ENCODE results near the gene EPB41L2. TPM values are rescaled to one million over a fixed set of nuclear protein-coding genes. Genes with fewer than 3 reads are reported as not detected.
"Not testable (repeated sequence)": the region's sequence is repeated elsewhere in the genome, so short reads cannot be mapped to it uniquely, and the experiment has no call there.

The EPB41L2 gene
- total RNA-seq, 1 experiment from 2014 or later: 7.7 TPM

DNA sequence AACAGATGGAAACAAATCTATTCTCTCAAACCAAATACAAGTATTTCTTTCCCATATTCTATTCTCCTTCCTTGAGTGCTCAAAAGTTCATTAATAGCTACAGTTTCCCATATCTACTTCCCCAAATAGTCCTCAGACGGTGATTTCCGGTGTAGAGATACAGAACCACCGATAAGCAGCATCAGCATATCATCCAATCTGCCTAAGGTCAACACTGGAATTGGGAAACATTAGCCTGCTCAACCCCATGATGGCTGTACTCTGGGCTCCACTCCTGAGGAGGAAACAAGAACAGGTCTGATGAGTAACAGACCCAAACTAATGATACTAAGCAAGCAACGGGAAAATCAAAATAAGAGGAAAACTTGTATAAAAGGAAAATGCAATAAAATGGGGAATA is 115.6 kb downstream of the EPB41L2 start:
- no peak for DNase-seq (ENCODE audit: low spot score)

DNA sequence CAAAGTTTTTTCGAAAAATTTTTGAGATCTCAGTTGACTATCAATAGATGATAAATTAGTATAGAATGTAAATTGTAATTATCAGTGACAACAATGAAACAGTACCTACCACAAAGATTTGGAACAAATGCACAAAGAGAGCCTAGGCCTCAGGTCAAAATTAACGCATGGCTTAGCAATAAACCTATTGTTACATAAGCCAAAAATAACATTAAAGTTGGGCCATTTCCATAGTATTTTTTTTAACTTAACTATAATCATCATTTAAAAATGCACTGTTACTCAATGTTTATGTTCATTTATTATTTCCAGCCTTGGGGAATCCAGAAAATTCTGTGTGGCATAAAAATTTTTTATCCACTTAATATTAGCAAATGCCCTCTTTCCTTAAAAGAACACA is 117.0 kb downstream of the EPB41L2 start:
- no peak for DNase-seq (ENCODE audit: low spot score)

DNA sequence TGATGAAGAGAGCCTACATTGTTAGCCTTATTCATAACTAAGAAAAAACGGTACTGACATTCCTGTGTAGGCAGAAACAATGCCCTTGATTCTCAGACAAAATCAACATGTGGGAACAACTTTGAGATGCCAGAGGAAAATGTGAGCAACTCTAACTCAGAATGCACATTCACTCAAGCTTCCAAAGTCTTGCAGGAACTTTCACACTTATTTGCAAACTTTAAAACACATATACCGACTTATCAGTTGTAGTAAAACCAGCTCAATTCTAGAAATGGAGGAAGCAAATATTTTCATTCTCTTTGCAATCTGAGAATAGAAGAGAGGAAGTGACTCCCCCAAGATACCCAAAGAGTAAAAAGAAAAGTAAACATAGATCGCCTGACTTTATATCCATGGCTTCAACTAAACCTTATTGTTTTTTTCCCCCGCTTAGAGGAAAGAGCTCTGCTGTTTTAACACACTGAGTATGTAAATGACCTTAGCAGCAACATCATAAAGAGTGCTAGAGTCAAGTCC is 117.6 kb downstream of the EPB41L2 start:
- no peak for DNase-seq (ENCODE audit: low spot score)

DNA sequence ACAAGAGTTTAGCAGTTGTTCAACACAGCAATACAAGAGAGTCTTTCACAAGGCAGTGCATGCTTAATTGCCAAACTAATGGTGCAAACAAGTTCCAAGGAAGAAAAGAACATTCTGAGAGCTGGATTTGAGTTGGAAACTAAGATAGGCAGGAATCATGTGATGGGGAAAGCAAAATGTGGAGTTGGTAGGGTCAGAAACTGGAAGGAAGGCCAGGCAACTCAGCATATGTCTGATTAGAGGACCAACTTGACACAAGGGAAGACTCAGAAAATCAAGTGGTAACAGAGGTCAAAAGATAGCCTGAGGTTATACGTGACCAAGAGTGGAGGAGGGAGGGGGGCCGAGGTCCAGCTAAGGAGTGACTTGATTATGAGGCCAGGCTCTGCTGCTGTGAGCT is 118.6 kb downstream of the EPB41L2 start:
- no peak for DNase-seq (ENCODE audit: low spot score)

DNA sequence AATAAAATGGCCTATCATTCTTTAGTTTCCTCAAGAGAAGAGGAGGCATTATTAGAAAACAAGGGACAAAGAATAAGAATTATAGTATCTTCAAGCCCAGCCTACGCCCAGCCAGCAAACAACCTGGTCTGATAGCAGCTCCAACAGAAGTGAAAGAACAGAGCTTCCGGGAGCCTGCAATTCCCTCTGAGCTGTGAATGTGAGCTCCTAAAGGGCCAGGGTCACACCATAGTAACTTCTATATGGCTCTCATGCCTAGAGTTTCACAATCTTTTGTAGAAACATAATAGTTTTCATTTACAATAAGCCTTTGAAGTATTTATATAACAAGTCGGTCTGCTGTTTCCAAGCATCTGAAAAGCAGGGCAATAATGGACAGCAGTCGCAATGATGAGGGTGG is 119.3 kb downstream of the EPB41L2 start:
- no peak for DNase-seq (ENCODE audit: low spot score)

DNA sequence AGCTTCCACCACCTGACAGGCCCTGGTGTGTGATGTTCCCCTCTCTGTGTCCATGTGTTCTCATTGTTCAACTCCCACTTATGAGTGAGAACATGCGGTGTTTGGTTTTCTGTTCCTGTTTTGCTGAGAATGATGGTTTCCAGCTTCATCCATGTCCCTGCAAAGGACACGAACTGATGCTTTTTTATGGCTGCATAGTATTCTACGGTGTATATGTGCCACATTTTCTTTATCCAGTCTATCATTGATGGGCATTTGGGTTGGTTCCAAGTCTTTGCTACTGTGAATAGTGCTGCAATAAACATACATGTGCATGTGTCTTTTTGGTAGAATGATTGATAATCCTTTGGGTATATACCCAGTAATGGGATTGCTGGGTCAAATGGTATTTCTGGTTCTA is 120.3 kb downstream of the EPB41L2 start:
- DNase-seq (ENCODE audit: low spot score): not testable (repeated sequence)

DNA sequence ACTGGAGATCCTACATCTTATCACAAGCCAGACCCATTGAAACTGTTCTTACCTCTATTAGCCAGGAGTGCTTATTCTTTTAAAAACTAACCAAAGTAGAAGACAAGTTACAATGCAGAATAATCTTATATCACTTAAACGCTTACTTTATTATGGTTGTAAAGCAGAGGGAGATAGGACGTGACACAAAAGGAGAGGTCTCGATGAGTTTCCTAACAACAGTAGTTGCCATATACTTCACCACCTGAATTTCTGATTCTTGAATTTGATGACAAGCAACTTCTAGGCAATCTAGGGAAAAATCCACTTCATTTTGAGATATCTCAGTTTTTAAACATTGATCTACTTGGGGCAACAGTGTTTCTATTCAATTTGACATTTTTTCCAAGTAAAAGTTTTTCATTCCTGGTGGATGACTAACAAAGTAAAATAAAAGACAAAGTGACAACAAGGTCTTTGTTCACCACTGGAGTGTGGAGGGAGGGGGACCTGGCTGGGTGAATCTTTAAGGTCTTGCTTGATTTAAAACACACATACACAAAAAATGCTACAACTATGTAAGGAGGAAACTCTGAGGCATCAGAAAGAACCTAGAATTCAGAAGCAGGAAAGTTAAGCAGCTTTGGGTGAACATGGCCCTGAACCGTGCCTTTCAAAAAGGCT is 125.0 kb downstream of the EPB41L2 start:
- no peak for DNase-seq (ENCODE audit: low spot score)

DNA sequence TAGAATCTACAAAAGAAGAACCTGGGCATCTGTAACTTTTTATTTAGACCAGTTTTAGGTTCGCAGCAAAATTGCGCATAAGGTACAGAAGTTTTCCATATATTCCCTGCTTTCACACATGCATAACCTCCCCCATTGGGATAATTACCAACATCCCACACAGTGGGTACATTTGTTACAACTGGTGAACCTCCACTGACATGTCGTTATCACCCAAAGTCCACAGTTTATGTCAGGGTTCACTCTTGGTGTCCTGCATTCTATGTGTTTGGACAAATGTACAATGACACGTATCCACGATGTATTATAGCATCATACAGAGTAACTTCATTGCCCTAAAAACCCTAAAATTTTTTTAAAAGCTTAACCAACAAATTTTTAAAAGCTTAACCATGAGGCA is 126.1 kb downstream of the EPB41L2 start:
- no peak for DNase-seq (ENCODE audit: low spot score)

DNA sequence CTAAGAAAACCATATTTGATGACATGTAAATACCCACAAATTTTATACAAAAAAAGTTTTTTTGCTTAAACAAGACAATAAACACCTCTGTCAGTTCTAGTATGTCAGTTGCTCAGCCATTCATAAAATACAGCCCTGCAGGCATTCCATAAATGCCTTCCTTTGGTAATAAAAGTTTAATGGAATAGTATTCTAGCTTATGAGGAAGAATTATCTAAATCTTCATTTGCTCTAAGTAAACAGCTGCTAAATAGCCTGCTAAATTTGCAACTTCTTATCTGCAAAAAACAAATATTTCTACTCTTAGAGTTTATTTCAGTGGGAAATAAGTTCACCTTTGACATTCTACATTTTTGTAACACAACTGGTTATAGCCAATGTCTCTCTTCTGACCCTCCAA is 127.1 kb downstream of the EPB41L2 start:
- DNase-seq (ENCODE audit: low spot score): no peak

DNA sequence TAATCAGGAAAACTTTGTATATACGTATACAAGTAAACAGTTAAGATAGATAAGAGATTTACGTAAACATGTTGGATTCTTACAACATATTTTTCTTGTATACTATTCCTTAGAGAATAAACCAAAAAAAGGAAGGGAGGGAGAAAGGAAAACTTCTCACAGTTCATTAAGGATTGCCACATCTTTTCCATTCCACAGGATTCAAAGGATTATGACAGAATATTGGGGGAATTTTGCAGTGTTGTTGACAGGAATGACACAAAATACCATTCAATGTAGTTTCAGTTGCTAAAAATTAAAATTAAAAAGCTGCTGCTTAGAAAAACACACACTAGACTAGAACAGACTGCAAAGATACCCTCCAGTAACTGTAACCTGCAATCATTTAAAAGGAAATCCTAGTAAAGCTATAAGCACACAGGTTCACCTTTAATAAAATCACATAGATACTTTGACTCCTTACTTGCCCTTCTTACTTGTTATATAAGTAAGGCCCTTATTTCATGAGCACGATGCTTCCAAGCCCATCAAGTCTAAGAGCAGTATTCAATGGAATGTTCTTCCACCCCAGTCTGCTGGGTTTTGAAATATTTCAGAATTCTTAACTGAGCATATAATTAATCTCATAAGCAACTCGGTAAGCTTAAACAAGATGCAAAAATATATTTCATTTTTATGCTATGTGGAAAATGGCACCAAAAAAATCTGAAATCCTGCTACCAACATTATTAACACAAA is 128.0 kb downstream of the EPB41L2 start:
- no peak for DNase-seq (ENCODE audit: low spot score)

DNA sequence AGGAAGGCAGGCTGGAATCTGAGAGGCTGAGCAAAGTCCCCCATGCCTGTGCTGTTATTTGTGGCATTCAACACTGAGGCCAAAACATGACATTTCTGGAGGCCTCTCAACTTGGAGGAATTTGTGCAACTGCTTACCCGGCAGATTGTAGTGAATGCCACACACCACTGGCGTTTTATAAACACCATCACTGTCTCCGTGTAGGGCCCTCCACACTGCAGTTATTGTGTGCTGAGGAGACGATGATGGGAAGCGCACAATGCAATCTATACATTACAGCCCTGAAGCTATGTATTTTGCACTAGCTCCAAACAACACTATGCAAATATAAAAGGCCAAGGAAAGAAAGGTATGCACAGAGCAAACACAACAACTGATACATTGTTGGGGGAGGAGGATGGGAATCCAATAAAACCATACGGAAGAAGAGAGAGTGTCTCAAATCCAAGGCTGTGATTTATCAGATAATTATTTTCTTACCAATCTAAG is 129.3 kb downstream of the EPB41L2 start:
- DNase-seq (ENCODE audit: low spot score): no peak

DNA sequence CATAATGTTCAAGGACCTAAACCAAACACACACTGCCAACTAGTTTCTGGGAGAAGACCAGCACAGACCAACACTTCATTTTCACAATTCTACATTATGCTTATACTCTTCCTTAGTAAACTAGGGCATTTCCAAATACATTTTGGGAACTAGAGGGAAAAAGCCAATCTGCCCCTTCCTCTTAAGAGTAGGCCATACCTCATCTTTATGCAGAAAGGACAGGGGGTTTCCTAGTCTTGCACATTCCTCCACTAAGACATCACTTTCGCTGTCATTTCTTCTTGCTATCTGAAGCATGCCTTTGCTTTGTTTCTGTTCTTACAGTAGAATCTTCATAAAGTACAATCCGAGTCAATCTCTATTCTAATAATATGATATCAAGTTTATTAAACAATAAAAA is 130.1 kb downstream of the EPB41L2 start:
- no peak for DNase-seq (ENCODE audit: low spot score)

DNA sequence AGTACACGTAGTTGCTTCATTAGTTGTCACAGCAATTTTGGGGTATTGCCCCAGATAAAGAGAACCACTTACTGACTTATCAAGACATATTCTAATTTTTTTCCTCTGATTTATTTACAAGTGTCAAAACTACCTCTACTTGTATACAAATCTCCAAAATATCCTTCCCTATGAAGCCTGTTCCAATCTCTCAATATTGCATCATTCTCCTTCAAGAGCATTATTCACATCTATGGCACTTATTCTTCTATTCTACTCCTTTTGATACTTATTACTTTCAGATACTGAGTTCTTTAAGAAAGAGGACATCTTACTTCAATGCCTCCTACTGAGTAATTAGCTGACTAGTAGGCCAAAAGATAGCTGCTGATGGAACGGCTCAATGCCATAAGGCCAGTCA is 130.6 kb downstream of the EPB41L2 start:
- DNase-seq (ENCODE audit: low spot score): no peak

DNA sequence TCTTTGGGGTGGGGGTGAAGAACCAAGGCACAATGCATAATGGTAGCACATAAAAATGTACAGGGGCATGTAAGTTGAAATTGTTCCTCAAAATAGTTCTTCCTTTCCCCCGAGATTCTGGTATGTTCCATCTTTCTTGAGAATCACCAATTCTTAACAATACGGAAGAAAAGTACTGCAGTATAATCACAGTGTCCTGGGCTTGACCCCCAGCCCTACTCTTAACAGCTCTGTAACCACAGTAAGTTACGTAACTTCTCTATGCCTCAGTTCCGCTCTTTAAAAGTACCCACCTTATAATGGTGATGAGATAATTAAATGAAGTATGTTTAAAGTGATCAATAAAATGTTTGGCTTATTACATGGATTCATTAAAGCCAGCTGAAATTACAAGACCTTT is 131.4 kb downstream of the EPB41L2 start:
- no peak for DNase-seq (ENCODE audit: low spot score)

DNA sequence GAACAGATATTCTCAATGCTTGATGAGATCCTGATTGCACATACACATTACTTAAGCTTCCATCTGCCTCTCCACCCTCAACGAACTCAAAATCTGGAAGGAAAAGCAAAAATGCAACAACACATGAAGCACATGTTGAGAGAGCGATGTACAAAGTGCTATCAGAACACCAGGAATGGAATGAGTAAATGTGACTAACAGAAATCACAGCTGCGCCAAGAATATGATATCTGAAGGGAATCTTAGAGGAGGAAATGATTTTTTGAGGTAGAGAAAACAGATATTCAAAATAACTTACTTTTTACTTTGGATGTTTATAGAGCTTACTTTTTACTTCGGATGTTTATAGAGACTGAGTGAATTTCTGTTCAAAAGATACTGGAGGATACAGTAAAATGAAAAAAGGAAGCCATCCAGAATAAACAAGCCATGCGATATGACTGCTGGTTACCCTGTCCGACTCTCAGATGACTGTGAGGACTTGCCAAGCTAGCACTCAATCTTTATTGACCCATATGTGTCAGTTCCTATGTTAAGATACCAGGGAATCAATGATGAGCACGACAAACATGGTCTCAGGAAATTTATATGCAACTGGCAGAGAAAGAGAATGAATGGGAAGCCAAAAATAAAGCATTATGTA is 133.9 kb downstream of the EPB41L2 start:
- DNase-seq (ENCODE audit: low spot score): no peak

DNA sequence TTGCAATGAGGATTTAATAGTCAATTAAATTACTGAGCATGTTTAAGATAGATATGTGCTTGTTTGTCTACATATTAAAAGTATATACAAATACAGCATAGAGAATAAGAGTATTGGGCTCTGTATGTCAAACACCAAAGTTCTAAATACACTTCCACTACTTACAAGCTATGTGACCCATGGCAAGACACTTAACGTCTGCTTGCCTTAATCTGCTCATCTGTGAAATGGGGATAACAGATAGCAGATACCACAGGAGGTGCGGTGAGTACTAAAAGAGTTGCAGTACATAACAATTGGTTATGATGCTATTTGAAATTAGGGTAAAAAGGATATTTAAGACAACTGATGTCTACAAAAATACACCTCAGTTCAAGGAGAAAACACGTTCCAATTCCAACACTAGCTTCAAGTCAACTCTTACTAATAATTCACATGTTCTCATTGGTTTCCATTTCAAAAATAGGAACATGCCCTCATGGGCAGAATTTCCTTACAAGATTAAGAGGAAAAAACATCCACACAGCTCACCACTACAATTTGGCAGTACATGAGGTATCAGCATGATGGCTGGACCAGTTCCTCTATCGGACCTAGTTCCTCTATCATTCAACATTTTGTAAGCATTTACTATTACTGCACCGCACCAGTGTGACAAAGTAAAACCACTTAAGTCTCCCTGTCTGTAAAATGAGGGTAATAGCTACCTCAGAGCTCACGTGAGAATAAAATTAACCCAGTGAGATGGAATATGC is 134.7 kb downstream of the EPB41L2 start:
- DNase-seq (ENCODE audit: low spot score): no peak

DNA sequence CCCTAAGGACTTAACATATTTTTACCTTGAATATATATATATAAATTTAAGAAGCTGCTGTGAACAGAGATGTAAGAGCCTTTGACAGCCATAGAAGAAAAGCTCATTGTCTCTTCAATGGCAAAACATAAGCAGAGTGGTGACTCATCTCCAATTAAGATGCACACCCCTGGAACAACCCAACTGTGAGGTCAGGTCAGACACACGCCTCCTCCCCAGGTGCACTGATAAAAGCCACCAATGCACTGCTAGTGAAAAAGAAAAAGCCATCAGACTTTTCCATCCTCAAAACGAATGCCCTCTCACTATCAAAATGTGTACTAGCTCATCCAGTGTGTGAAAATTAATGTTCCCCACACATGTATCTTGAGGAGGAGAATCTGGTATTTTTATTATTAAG is 135.7 kb downstream of the EPB41L2 start:
- DNase-seq (ENCODE audit: low spot score): no peak

DNA sequence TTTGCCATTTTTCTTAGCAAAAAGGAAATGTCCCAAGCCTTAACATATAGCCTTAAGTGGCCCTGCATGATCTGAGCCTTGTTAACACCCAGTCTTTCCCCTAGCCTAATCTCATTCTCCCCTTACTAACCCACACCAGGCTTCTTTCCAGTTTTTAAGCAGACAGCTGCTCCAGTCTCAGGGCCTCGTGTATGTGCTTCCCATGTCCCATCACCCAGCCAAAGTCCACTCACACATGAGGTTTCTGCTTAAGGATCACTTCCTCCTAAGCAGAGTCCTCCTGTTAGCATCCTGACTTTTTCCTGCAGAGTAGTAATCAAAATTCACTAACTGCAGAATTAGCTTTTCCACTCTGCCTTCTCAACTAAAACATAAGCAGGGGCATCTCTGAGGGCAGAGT is 139.7 kb downstream of the EPB41L2 start:
- no peak for DNase-seq (ENCODE audit: low spot score)

DNA sequence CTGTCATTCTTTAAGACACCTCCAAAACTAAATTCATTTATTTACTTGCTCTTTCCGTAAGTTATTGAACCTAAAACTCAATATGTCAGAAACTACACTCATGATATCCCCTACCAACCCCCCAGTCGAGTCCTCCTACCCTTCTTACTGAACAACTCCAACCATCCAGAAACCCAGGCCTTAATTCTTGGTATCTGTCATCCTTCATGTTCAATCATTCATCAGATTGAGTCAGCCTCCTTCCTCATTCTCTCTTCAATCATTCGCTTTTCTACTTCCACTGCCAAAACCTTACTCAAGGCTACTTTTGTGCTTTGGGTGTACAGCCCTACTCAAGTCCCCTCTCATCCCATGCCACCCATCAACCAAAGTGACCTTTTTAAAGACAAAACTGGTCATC is 140.1 kb downstream of the EPB41L2 start:
- no peak for DNase-seq (ENCODE audit: low spot score)

DNA sequence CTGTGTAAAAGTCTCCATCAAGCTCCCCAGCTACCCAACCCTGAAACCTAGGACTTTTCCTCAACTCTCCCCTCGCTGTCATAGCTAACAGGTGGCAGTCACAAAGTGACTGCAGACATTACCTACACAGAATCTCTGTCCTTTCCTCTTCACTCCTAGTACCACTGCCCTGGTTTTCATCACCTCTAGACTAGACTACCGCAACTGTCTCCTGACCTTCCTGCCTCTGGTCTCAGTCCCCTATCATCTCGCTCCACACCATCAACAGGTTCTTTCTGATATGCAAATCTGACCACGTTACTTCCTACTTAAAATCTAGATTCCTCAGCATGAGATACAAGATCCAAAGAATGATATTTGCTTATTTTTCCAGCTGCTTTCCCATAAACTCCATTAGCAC is 142.1 kb downstream of the EPB41L2 start:
- no peak for DNase-seq (ENCODE audit: low spot score)

DNA sequence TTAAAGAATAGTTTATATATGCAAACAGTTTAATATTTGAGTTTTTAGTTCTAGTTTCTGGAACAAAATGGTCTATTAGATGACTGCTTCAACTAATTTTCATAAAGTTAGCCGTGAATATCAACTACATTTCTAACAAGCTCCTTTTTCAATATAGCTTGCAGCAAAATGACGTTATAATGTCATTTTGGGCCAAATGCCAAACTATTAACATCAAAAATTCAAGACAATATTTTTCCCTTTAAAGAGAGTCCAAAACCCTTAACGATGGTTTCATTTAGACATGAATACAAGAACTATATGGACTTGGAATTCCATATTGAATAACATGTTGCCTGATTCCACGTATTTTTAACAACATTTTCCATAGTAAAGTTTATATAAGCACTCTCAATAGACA is 144.9 kb downstream of the EPB41L2 start:
- DNase-seq (ENCODE audit: low spot score): no peak

DNA sequence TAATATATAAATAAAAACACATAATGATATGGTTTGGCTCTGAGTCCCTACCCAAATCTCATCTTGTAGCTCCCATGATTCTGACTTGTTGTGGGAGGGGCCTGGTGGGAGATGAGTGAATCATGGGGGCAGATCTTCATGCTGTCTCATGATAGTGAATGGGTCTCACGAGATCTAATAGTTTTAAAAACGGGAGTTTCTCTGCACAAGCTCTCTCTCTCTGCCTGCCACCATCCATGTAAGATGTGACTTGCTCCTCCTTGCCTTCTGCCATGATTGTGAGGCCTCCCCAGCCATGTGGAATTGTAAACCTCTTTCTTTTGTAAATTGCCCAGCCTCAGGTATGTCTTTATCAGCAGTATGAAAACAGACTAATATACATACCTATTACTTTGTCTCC is 147.4 kb downstream of the EPB41L2 start:
- DNase-seq (ENCODE audit: low spot score): not testable (repeated sequence)
